Liver (tissue), 3 donors: ENCODE results near the gene TSPAN33.

Experiments
- CTCF ChIP-seq: fragments of 150-350 bp; IDR thresholded peaks from 2 replicates; pipeline ENCODE4 v1.5.1; 2017; ENCODE audit warnings: improper control_type of control experiment, low read depth, low read length; ENCODE audit not compliant: missing input control
- FOXA1 ChIP-seq: IDR thresholded peaks from 2 replicates; pipeline ENCODE4 v1.6.1; 2016; ENCODE audit warnings: antibody characterized with exemption
- GABPA ChIP-seq, 2 donors: IDR thresholded peaks in 1 of 2; conservative IDR thresholded peaks in 1 of 2; 2 replicates each; pipeline ENCODE4 v1.6.1; 2016; ENCODE audit warnings: antibody characterized with exemption in 2 of 2, mild to moderate bottlenecking in 1 of 2, moderate library complexity in 1 of 2
- JUND ChIP-seq, 2 donors: IDR thresholded peaks; 2 replicates each; pipeline ENCODE4 v1.6.1; 2016; ENCODE audit warnings: antibody characterized with exemption in 2 of 2
- REST ChIP-seq: IDR thresholded peaks from 2 replicates; pipeline ENCODE4 v1.6.1; 2016; ENCODE audit warnings: antibody characterized with exemption, mild to moderate bottlenecking
- SP1 ChIP-seq: IDR thresholded peaks from 2 replicates; pipeline ENCODE4 v1.6.1; 2018; ENCODE audit warnings: antibody characterized with exemption, mild to moderate bottlenecking
- YY1 ChIP-seq: IDR thresholded peaks from 2 replicates; pipeline ENCODE4 v1.6.1; 2016; ENCODE audit warnings: antibody characterized with exemption, mild to moderate bottlenecking
- ZBTB33 ChIP-seq: IDR thresholded peaks from 2 replicates; pipeline ENCODE4 v1.6.1; 2016; ENCODE audit warnings: antibody characterized with exemption
- donor health status: healthy.
- donor health status: healthy.

GRCh38 chr7:129144834-129145668 lies 544 bp downstream of the TSPAN33 start:
- TF ChIP-seq CTCF (no peak), SP1 (no peak), GABPA (IDR thresholded peaks at IDR 0.05 in 1 of 2, conservative IDR thresholded peaks at IDR 0.05 in 1 of 2) (no peak), JUND (IDR thresholded peaks at IDR 0.05) (no peak), ZBTB33 (no peak), FOXA1 (no peak), REST (no peak), YY1 (no peak)
